Activated CD4-positive, alpha-beta T cell treated with anti-CD3 and anti-CD28 coated beads for 4 hours (primary cell): Measurements from ENCODE around the gene PDE8B.

Source experiments
- DNase-seq, 2 donors: peaks; one replicate each; pipeline ENCODE4 v3.0.0-alpha.2; 2020

The PDE8B gene

DNA sequence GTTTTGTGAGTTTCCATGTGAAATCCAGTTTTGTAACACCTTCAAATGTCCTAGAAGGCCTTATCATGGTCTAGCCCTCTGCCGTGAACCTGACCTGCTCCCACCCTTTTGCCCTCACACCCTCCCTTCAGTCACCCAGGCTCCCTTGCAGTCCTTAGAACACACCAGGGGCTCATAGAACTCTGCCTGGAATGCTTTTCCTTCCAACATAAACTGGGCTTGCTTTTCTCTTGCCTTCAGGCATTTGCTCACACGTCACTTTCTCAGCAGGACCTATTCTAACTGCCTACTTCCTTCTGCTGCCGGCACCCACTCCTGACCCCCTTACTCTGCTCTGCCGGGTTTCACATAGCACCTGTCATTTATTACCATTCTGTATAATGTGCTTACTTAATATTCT, 111.9 kb downstream of the PDE8B start:
- DNase-seq = no peak

DNA sequence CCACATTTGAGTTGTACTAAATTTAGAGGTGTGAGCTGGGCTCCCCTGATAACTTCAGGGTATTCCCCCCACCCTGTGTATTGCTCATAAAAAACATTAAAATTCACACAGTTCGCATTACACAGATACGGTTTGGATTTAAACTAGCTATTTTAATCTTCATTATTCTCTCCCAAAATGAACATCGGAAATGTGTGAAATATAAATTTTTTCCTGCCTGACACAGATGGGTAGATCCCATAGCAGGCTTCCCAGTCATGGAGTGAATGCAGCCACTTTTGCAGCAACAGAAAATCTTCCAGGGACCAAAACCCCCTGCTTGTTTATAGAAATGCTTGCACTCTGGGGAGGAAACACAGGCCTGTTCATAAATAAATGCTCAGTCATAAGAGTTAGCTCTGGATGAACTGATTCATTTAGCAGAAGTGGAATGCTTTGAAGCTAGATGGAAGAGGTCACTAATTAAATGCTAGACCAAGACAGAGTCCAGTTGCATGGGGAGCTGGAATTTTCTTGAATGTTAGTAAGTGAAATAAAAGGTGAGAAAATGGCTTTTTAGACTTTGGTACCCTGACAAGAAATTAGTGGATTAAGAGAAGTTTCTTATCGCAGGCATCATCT, 115.6 kb downstream of the PDE8B start:
- DNase-seq = no peak

DNA sequence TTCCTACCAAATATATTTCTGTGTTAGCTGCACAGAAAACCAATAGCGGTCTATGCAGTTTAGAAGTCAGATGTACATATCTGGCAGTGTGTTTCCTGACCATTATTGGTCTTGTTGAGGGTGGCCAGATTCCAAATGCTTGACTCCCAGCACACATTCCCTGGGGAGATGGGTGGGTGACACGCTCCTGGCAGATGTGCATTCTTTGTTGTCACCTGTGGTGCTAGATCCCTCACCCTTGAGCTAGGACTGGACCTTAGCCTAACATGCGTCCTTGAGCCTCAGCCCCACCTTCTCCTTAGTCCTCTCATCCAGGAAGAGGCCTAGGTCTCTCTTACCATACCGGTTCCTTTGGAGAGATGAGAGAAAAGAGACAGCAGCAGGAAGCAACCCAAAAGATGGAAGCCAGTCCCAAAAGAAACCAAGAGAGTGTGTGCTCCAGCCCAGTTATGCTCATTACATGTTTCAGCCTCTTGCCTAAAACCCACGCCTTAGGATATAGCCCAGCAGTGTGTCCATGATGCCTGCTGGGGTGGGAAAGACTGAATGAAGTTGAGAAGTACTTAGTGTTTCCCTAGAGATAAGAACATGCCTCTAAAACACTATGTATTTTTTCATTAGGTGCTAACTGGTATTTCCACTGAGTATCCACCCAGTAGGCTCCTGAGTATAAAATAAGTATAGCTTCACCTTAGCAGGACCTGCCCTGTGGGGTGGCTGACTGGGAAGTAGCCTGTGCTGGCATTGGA, 116.7 kb downstream of the PDE8B start:
- no peak for DNase-seq

DNA sequence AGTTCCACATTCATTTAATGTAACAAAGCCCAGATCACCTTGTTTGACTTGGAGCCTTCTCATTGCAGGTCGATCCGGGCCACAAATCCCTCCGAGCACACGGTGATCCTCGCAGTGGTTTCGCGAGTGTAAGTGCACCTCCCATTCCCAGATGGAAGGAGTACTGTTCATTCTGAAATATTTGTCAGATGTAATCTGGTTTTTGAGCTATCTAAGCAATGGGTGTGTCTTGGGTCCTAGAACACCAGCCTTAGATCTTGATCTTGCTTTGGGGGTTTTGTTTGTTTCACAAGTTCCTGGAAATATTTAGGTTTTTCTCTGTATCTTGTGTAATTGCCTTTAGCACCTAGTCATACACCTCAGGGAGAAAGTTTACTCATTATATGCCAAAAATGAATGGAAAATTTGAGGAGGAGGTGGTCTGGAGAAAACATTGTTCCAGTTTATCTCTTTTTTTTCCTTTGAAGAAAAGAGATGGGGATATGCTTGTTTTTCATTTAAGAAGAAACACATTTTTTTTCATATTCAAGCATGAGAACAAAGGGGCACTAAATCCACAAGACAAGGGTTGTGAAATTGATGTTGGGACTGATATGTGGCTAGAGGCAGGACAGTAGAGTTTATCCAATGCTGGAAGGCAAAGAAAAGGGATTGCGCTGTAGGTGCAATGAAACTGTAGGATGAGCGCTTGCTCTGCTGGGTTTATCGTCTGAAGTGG, 118.6 kb downstream of the PDE8B start:
- no peak for DNase-seq

DNA sequence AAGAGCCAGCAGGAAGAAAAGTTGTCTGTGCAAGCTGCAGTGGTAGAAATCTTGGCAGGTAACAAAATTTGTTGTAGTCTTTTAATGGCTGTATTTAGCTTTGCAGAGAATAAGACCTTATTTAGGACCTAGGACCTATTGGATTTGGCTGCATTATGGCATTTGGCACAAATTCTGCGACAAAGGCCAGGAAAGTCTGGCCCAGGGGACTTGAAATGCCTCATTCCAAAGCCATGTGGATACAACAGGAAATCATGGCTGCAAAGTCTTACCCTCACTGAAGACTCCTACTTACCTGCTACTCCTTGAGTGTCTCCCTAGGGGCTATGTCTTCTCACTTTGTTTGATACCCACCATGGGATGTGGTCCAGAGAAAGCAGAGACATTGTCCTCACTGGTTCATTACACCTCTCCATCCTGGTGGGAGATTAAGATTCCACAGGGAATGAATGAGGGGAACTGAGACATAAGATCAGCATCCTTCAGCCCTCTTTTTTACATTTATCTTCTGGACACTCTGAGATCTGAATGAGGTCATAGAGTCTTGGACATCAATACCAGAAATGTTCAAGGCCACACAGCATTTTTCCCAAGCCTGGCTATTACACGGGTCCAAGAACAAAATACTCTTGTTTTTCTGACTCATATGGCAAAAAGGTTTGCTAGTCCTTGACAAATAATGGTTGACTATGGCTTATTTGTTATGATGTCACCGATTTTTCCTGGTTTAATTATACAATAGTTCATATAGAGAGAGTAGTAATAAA, 119.4 kb downstream of the PDE8B start:
- no peak for DNase-seq

DNA sequence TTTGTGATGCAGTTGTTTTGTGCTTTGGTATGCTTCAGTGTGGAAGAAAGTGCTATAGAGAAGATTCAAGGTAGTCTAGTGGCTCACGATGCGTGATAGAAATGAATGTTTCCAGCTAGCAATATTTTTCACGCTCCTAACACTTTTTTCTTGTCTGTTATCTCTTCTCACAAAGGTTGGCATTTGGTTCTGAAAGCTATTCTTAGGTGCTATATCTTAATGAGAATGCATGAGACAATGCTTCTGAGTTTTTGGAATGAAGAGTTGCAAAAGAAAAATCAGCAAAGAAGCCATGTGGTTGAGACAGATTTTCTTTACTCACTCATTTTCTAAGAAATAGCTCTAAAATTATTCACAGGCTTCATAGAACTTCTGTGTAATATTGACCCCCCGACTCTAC, 122.6 kb downstream of the PDE8B start:
- DNase-seq = no peak

DNA sequence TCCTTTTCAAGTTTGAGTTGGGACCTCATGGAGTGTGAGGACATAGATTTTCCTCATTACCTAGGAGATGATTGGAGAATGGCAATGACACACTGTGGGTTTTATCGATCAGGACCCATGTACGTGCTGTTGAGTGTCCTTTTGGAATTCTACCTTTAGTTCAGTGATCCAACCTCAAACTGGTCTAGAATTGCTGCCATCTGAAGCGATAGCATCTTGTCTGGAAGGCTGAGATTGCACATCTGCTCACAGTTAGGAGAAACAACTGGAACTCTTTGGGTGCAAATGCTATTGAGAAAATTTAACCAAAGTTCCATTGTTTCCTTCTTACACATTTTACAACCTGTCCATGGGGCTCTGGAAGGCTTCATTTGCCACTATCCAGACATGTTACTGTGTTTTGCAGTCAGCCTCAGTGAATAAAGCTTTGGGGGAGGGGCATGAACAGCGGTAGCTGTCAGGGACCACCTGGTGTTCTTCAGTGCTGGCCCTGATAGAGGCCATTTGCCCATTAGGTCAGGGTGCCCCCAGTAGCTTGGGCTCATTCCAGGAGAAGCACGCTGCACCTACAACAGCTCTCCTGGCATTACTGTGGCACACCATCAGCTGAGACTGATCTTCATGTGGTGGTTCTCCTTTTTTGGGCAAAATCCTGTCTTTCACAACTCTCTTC, 123.1 kb downstream of the PDE8B start:
- DNase-seq = no peak

DNA sequence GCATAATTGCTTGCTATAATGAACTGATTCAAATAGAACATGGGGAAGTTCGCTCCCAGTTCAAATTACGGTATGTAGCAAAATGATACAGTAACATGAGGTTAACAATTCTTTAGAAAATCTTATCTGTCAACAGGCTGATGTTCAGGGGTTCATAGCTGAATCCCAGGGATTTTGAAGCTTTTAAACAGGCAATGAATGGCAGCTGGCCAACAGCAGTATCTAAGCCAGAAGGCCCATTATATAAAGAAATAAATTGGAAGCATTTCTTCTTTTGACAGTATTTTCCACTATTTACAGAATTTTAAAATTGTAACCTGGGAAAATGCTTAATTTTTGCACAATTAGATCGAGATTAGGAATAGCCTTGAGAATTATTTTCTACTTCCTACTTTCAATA, 126.8 kb downstream of the PDE8B start:
- no peak for DNase-seq

DNA sequence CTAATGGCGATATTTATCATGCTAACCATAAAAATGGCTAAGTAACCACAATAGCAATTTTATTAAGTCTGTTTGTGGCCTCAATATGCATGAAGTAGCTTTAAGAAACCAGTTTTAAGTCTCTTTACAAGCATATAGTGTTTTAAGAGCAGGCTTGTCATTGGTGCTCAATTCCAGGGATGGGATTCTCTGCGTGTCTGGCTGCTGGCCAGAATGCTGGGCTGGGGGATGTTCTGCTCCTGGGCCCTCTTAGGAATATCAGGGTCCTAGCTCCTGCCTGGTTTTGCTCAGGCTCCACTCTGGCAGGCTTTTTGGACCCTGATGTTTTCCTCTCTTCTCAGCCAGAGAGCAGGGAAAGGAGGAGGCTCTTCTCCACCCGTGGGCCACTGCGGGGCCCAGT, 127.2 kb downstream of the PDE8B start:
- no peak for DNase-seq

DNA sequence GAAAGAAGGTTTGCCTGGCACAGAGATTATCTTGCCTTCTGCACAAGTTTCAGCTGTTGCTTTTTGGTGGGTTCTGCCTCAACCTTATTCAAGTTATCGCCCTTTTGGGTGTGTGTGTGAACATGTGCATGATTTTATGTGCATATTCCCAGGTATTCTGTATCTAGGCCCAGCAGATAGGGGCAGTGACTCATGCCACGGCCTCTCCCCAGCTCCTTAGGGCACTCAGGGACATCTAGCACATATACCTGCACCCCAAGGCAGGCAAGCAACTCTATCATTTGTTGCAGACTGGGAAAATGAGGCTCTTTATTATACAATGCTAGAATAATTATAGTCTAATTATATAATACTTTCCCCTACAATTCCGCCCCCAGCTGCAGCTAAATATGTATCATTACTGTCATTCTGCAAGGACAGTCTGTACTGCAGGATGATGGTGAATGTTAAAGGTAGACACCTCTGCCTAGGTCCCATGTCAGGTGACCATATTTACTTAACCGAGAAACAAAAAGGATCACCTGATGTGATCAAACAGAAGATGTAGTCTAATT, 128.9 kb downstream of the PDE8B start:
- DNase-seq = no peak

DNA sequence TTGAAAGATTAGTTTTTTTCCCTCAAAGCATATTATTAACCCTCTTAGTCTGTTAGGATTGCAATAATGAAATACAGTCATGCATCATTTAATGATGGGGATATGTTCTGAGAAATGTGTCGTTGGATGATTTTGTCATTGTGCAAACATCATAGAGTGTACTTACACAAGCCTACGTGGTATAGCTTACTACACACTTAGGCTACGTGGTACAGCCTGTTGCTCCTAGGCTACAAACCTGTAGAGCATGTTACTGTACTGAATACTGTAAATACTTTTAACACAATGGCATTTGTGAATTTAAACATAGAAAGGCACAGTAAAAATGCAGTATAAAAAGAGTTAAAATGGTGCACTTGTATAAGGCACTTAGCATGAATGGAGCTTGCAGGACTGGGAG, 132.7 kb downstream of the PDE8B start:
- DNase-seq = no peak

DNA sequence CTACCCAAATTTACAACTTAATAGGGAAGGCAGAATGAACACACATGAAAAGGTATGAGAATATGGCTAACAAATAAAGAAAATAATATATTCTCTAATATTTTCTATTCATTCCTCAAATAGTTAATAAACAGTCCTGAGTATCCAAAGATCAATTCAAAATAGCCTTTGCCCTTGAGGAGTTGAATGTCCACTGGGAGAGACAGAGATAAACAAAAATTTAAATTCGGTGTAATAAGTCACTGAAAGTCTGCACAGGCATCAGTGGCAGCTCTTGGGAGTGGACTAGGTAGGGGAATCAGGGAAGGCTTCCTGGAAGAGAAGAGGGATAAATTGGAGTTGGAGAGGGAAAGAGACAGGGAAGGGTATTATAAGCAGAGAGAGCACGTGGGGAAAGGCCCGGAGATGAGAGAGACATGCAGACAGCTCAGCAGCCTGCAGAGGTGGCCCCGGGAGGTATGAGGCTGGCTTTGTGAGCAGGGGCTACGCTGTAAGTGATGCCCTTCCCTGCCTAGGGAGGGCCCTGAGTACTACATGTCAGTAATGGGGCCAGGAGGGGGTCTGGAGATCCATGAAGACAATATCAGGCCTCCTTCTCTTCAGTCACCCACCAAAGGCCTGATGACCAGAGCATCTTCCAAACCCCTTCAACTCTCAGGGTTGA, 137.1 kb downstream of the PDE8B start:
- DNase-seq = no peak

DNA sequence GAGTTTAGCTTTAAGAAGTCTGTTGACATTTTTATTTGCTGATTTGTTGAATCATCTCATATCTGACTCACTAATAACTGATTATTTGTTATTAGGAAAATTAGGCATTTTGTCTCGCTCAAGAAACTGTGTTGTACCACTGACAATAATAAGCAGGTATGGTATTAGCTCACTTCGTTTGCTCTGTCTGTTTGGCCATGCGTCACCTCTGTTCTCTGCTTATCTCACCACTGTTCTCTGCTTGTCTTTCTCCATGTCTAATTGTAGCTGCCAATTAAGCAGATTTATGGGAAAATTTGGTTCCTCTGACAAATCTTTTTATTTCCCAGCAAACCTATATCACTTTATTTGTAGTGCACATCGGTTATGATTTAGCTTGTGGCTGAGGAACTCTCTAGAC, 142.8 kb downstream of the PDE8B start:
- no peak for DNase-seq

DNA sequence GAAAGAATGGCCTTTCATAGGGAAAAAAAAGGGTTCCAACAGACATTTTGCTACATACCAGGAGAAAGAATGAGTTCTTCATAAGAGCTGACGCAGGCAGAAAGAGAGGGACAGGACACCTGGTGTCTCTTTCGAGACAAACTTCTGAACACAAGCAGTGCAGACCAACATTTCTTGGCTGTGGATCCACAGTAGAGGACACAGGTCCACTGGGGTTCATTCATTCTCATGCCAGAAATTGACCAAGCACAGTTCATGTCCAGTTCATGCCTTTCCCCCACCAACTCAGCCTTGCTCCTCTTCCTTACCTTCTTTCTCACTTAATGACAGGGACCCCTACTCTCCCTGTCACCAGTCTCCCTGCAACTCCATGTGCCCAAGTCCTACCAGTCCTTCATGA, 144.0 kb downstream of the PDE8B start:
- no peak for DNase-seq

DNA sequence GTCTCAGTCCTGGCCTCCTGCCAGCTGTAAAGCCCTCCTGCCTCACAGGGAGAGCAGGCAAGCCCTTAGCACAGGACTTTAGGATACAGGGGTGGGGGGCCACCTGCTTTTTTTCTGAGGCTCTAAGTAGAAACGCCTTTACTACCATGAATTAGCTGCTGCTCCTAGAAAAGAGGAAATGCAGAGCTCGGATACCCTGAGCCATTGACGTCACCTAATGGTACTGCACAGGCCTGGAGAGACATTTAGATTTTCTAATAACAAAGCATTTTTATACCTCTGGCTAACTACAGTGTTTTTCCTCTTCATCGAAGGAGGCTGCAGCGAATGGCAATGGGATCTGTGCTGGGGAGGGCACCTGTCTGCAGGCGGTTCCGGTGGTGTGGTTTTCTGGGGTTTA, 144.6 kb downstream of the PDE8B start:
- DNase-seq = no peak

DNA sequence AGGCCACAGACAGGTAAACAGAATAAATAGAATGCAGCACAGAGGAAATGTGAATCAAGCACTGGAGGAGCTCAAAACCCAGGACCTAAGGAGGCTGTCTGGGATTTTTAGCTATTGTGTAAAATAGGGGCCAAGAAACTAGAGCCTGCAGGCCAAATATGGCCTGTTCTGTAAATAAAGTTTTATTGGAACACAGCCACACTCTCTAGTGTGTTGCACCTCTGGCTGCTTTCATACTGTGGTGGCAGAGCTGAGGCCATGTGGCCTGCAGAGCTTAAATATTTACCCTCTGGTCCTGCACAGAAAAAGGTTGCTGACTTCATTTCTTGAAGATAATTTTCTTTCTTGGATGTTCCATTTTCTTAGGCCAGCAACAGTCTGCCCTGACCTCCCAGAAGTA, 145.3 kb downstream of the PDE8B start:
- no peak for DNase-seq

DNA sequence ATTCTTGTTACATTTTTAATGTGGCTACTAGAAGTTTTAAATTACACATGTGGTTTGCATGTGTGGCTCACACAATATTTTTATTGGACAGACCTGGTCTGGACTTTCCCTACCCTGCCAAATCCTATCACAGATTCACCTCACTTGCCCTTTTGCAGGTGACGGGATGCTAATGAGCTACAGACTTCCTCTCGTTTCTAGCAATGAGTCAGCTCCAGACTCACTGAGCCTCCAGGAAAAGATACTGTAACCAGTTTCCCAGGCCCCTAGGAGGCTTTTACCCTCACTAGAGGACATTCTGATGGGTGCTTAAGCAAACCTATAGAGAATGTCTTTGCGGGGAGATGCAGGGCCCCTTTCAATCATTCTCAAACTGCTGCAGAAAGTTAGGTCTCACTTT, 146.3 kb downstream of the PDE8B start:
- DNase-seq = no peak

DNA sequence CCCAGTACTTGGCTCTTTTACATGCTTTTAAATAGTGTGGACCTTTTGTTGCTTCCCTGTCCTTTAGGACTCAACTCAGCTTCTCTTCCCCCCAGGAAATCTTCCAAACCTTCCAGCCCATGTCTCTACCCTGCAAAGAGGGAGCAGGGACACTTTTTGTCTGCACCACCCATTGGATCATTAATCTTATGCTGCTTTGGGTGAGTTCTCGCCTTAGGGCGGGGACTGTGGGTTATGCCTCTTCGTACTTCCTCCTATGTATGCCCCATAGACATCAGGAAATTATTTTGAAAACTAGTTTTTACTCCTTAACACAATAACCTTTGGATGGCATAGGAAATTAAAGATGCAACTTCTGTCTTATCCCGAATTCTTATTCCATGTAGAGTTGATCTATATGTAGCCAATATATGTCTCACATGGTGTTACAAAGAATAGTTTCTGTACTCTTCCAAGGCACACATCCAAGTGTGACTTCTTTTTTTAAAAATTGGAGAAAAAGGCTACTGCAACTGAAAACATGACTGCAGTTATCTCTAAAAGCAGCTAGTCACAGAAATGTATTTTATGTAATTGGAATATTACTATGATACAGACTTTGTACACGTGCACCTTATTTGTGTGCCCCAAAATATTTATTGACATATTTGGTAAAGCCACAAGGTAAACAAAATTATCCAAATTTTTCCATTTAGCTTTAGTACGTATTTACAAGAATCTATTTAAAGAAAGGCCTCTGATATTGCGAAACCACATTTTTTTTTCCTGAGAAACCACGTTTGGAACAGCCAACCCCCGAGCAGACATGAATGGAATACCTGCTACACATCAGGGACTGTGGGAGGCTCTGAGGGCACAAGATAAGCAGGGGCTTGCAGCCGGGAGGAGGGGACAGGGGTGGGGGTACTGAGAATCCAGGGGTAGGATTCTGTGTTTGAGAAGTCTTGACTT, 148.1 kb downstream of the PDE8B start:
- DNase-seq = no peak

DNA sequence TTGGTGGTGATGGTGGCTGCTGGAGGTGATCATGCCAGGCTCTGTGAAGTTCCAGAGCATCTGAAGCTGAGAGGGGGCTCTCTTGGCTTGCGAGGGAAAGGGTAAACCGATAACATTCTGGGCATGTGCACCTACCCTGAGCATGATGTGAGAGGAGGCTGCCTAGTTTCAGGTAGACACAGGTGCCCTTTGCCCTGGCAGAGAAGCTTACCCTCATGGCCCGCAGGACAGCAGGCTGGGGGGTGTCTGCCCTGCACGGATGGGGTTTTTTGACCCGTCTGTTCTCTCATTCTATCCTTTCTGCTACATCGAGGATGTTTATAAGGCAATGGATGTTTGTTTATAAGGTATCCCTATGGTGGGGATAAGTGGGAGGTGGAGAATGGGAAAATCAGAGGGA, 148.8 kb downstream of the PDE8B start:
- DNase-seq = no peak

DNA sequence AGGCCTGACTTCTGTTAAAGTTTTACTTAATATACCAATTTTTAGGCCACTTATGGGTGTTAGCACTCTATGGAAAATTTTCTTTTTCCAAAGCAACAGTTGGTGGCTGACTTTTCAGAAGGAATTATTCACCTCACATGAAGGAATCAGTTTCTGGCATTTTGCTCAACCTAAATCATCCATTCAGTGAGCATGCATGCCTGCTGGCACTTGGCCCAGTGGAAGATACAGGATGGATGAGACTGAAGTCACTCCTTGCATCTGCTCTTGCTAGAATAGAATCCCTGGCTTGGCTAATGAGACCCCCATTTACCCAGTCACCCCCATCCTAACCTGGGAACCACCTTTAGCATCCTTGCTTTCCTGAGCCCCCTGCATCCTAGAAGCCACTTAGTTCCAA, 149.9 kb downstream of the PDE8B start:
- no peak for DNase-seq

DNA sequence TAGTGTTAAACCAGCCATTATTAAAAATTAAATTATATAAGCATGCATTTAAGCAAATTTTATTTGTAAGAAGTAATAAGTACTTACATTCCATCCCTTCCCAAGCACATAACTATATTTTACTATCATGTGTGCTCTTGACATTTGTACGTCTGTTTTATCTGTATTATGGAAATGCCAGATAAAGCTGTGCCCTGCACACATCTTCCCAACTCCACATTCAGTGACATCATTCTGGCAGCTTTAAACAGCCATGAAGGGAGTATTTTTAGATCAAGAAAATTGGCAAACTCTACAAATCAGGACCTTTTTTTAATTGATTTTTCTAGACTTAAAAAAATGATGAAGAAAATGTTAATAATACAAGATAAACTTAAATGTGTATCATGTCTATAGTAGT, 150.5 kb downstream of the PDE8B start:
- DNase-seq = no peak
